GM18861 (cell line): ENCODE data around the gene HOMEZ.
"Not testable (repeated sequence)": the region's sequence is repeated elsewhere in the genome, so short reads cannot be mapped to it uniquely, and the experiment has no call there.

Source experiments
- ATAC-seq: cut with Tn5 transposase; IDR thresholded peaks from one replicate; pipeline ENCODE4 v1.9.1; 2021; ENCODE audit not compliant: unreplicated experiment

Gene HOMEZ

GRCh38 chr14:23232241-23232808 is 53.6 kb downstream of the HOMEZ start:
- not testable (repeated sequence) for ATAC-seq

- ATAC-seq: no peak
Observed at GRCh38 chr14:23228812-23229211, 57.1 kb downstream of the HOMEZ start.

- no peak for ATAC-seq
Observed at GRCh38 chr14:23227566-23227965, 58.4 kb downstream of the HOMEZ start.

GRCh38 chr14:23224958-23225357 is 61.0 kb downstream of the HOMEZ start:
- ATAC-seq: not testable (repeated sequence)
